Measurements from ENCODE around the gene RBMS1. TPM values are rescaled to one million over a fixed set of nuclear protein-coding genes. Genes with fewer than 3 reads are reported as not detected.

Gene RBMS1
- polyA plus RNA-seq, 4 donors: 138 to 147 (median 146) TPM

DNA sequence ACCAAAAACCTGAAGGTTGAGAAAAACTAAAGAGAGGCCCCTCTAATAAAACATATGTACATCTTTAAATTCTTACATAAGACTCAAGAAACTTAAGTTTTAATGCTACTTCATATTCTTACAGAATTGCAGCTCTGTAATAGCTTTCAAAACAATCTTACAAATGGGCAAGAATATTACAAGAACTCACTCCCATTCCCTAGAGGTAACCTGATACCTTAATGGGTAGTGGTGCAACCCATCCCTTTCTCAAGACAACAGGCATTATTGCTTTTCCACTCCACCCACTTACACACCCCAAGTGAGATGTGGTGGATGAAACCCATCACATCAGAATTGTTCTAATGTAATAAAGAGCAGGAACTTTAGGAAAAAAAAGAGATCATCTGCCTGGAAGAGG lies 103.7 kb downstream of the RBMS1 start:
- DNase-seq (ENCODE audit: low read depth in 4 of 4, low spot score in 3 of 4): no peak

DNA sequence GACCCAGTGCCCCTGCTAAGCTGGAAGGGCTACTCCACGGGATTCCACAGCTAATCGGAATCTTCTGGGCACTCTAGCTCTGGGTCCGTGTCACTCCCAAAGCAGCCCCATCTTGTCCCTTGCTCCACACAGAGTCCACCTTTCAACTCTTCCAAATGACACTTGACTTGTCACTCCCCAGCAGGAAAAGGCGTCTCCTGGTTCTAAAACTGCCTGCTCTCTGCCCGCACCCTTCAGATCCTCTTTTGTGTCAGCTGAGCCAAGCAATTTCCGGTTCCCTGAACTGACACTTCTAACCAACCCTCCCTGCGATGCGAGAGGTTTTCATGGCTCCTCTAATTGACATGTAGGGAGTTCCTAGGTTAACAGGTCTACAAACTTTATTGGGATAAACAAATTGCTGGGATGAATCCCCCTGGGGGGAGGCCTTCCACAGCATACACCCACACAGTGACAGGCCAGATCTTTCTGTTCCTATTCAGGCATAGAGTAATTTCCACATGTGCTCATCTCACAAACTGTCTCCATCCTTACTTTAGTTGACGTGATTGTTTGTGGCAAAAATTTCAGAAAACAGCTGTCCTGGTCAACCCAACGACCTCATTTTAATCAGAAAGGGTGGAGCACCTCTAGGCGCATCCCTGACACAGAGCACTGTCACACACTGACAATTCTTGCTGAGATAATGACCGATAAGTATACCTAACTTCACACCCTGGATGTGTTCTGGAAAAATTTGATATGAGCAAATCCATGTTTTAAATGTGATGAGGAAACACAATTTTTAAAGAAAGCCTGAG lies 104.9 kb downstream of the RBMS1 start:
- no peak for DNase-seq (ENCODE audit: low read depth in 4 of 4, low spot score in 3 of 4)

DNA sequence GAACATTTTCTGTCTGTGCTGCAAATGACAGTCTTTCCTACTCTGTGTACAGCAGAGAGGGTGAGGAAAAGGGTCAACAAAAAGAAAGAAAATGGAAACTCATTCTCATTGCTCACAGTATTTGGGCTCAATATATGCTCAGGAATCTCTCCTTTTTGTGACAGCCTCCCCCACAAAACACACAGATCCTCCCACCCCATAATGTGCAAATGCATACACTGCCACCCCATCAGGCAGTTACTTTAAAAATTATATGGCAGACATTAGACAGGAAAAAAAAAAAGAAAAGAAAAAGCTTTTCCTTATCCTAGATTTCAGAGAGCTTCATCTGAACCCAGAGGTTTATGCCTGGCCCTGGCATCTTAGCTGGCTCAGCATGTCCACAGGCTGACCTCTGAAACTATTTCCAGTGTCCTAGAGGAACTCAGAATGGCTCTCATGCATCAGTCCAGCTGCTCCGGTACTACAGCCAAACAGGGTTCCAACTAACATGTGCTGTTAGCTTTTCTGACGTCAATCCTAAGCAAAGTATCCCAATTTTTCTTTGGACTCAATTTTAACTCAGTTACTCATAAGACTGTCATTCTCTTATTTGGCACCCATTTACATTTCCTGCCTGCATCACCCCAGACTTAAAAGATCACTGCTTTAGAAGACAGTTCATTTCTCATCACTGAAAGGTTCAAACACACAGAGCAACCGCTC lies 105.9 kb downstream of the RBMS1 start:
- DNase-seq (ENCODE audit: low read depth in 4 of 4, low spot score in 3 of 4): no peak

DNA sequence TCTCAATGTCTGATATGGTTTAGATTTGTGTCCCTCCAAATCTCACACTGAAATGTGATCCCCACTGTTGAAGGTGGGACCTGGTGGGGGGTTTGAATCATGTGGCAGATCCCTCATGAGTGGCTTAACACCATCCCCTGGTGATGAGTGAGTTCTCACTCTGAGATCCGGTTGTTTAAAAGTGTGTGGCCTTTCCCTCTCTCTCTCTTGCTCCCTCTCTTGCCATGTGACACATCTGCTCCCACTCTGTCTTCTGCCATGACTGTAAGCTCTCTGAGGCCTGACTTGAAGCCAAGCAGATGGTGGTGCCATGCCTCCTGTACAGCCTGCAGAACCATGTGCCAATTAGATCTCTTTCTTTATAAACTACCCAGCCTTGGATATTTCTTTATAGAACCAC lies 108.8 kb downstream of the RBMS1 start:
- no peak for DNase-seq (ENCODE audit: low read depth in 4 of 4, low spot score in 3 of 4)

DNA sequence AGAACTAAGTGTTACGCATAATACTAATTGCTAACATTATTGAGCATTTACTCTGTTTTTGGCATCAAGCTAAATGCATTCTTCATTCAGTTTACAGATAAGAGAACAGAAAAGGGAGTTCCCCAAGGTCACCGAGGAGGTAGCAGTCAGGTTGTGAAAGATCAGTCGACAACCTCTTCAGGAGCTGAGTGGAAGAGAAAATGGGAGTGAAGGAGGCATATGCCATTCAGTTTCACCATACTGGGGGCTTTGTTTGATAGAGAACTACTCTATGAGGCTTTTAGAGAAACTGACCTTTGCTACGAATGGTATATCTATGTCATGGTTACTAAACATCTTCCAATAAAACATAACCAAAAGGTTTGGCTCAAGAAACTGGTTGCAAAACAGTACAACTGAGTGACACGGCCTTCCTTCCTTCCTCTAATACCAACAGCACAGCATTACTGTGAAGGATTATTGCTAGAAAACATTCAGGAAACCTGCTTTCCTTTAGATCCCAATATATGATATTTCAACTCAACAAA lies 112.1 kb downstream of the RBMS1 start:
- no peak for DNase-seq (ENCODE audit: low read depth in 4 of 4, low spot score in 3 of 4)

DNA sequence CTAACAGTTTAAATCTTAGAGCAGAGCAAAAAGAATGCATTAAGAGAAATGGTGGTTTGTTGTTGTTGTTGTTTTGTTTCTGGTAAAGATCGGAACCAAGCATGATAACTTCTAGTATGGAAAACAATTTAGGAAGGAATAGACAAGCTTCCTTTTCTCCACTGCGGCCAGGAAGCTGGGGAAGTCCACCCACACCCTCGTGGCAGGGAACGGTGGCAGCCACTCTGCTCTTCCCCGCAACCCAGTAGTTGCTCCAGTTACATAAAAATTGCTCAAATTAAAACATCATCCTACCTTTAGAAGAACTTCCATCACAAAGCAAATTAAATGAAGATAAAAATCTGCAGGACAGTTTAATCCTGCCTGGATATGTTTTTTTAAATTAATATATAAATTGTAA lies 113.0 kb downstream of the RBMS1 start:
- no peak for DNase-seq (ENCODE audit: low read depth in 4 of 4, low spot score in 3 of 4)

DNA sequence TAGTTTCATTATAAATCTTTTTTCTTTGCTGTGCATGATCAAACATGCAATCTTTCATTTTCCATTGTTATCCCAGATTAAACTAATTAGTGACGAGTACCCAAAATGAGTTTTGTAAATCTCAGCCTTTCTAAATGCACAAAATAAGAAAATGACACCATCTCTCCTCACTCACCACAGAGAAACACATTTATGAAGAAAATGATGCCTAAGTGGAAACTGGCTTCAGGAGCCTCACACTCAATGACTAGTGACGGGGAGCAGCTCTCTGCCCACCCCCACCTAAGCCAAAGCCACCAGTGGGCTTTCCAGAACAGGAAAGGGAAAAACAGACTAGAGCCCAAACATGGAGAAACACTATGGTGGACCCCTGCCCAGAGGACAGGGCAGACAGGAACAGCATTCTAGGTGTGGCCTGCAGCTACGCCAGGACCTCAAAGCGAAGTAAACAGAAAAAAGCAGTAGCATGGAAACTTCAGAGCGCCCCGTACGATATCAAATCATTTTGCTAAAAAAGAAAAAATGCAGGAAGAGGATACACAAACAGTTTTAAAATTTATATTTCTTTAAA lies 113.5 kb downstream of the RBMS1 start:
- no peak for DNase-seq (ENCODE audit: low read depth in 4 of 4, low spot score in 3 of 4)

DNA sequence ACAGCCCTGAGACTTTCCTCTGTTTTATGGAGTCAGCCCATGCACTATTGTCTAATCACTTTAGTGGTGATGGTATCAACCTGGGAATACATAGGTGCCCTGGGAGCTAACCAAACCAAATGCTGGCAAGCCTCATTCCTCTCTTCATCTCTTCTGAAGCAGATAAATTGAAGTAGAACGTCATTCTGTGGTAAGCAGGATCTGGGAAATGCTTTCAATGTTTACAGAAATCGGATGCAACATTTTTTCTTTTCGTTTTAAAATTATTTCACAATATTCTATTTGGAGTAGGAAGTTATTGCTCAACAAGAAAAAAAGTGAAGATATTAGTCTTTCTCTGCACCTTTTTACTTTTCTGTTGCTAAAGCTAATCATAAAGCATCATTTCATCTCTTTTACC lies 114.2 kb downstream of the RBMS1 start:
- DNase-seq (ENCODE audit: low read depth in 4 of 4, low spot score in 3 of 4): no peak

DNA sequence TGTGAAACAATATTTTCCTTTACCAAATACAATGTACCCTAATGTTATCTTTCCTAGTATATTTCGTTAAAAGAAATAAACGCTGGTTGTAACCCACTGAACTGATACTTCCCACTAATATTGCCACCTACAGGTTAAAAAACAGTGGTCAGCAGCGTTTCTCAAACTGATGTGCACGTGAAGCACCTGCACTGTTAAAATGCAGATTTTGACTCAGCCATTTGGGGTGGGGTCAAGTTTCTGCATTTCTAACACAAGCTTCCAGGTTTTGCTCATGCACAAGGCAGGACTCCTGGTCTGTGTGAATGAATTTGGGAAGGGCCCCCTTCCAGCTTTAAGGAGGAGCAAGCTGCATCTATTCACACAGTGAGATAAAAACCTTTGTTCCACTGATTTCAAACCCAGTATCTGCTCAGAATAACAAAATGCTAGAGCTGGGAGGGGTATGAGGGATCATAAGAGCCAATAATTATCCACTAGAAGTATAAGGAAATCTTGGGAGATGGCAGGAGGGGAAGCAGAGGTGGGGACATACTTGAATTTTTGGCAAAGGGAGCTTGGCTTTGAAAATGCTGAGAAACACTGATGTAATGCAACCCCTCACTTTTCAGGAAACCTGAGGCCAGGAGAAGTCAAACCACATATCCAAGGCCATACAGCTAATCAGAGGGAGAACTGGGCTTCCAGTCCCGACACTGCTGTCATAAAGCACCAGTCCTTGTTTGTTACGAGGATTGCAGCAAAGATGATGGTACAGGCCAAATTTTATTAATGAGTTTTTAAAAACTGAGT lies 116.2 kb downstream of the RBMS1 start:
- DNase-seq (ENCODE audit: low read depth in 4 of 4, low spot score in 3 of 4): no peak

DNA sequence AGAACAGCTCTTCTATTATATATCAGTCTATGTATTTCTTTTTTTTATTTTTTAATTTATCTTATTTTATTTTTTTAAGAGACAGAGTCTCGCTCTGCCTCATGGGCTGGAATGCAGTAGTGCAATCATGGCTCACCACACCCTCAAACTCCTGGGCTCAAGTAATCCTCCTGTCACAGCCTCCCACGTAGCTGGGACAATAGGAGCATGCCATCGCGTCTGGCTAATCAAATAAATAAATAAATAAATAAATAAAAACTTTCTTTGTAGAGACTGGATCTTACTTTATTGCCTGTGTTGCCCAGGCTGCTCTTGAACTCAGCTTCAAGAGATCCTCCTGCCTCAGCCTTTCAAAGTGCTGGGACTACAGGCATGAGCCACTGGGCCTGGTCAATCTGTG lies 117.0 kb downstream of the RBMS1 start:
- DNase-seq (ENCODE audit: low read depth in 4 of 4, low spot score in 3 of 4): no peak

DNA sequence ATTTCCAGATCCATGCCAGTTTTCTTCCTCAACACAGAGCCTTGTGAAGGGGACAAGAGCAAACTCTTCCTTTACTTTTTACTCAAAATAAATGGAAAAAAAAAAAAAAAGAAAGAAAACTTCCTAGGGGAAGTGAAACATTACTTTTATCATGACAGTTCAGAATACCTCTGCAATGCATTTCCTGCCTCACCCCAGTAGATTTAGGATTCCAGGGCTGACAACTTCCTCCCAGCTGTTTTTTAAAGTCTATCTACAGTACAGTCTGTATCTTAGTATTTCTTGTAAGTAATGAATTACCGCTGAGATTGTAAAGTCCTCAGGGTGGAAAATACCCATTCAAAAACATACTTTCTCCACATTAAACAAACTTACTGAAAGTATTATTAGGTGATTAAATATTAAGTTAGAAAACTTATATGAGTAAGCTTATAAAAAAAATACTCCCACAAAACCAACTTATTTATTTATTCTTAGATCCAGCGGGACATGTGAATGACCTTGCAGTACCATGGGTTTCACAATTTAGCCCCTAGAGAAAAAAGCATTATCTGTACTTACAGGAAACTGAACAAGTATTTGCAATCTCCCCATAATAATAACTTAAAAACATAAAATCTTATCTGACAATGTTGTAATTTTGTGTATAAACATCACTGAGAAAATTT lies 117.7 kb downstream of the RBMS1 start:
- no peak for DNase-seq (ENCODE audit: low read depth in 4 of 4, low spot score in 3 of 4)

DNA sequence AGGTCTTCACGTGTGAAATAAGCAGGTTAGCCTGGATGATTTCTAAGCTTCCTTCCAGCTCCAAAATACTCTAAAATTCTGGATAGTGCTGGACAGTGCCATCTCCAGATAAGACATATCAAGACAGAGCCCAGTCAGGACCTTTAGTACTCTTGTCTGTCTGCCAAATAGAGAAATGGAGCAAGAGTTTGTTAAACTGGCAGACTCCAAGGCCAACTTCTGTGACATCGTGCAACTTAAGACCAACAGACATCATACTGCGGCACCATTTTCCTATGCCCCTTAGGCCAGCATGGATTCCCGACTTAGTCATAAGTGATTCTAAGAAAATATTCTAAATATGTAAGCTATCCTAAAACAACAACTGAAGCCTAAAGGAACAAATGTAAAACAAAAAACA lies 118.6 kb downstream of the RBMS1 start:
- no peak for DNase-seq (ENCODE audit: low read depth in 4 of 4, low spot score in 3 of 4)

DNA sequence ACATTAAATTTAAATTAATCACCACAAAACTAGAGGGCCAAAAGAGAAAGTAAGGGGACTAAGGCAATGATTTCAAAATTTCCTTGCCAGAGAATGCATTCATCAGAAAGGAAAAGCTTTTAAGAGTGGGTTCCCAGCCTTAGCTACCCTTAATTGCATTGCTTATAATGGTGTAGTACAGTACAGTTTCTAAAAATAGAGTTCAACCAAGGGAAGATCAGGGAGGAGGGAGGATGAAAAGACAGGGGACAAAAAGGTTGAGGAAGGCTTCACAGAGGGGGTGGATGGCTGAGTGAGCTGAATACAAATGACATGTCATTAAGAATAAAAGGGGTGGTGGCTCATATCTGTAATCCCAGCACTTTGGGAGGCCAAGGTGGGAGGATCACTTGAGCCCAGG lies 119.9 kb downstream of the RBMS1 start:
- no peak for DNase-seq (ENCODE audit: low read depth in 4 of 4, low spot score in 3 of 4)

DNA sequence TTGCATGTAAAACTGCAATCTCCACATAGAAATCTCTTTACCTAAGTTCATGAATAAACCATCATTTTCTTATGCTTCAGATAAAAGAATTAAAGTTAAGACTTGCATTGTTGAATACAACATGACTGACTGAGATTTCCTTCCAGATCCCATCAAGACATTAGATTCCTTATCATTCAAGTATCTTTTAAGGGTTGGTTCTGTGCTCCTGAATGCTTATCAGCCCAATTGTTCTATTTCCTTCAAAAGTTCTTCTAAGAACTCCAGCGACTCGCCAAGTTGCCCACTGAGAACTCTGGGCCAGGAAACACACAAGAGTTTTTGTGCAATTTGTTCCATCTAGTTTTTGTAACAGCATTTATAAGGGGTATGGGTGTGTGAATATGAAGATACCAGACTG lies 120.3 kb downstream of the RBMS1 start:
- no peak for DNase-seq (ENCODE audit: low read depth in 4 of 4, low spot score in 3 of 4)

DNA sequence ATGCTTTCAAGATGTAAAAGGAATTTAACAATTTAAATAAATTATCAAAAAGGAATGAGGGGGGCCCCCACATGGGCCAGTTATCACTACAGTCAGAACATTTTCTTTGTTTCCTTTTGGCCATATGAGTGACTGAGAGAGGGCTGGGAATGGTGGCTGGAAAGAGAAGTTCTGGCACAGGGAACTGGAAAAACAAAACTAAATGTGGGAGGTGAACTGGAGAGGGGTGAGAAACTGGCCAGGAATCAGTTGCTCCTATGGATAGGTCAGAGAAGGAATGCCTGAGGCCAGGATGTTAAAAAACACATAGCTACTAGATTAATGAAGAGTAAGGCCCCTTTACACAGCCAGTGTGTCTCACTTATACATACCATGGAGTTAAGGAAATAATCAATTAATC lies 121.0 kb downstream of the RBMS1 start:
- DNase-seq (ENCODE audit: low read depth in 4 of 4, low spot score in 3 of 4): no peak

DNA sequence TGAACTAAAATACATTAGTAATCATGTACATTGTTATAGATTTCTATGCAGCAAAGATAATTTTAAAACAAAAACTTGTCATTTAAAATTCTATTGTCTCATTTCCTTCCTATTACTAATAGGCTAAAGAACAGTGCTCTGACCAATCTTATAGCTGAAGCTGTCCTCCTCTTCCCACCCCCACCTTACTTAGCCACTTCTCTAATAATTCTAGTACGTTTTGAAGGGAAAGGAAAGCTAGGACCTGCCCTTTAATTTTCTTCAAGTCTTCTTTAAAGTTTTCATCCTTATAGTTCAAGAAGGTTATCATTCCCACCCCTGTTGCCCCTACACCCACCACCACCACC lies 121.6 kb downstream of the RBMS1 start:
- DNase-seq (ENCODE audit: low read depth in 4 of 4, low spot score in 3 of 4): no peak

DNA sequence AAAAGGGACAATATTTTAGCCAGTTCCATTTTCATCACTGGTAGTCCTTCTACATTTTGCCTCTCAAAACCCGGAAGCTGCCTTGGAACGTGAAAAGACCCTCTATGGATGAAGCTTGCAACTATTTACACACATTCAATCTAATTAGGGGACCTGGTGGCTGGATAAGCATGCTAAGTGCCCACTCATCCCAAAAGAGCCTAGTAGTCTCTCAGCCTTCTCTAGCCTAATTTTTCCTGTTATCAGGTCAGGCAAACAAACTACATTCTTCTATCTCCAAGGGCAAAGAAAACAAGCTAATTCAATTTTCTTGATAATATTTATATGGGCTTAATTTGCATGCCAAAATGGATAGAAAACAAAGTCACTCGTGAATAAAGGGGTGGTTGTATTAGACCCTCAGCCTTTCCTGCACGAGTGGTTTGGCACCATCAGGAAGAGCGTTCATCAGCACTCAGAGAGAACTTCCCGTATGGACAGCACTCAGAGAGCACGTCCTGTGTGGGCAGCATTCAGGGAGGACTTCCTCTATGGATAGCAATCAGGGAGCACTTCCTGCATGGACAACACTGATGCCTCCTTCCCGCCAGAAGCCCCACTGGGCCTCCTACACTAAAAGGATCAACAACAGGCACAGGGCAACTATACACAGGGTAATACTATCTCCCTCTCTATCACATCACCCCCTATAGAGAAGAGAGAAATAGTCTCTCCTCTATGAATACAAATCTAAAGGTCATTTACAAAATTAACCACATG lies 122.2 kb downstream of the RBMS1 start:
- no peak for DNase-seq (ENCODE audit: low read depth in 4 of 4, low spot score in 3 of 4)

DNA sequence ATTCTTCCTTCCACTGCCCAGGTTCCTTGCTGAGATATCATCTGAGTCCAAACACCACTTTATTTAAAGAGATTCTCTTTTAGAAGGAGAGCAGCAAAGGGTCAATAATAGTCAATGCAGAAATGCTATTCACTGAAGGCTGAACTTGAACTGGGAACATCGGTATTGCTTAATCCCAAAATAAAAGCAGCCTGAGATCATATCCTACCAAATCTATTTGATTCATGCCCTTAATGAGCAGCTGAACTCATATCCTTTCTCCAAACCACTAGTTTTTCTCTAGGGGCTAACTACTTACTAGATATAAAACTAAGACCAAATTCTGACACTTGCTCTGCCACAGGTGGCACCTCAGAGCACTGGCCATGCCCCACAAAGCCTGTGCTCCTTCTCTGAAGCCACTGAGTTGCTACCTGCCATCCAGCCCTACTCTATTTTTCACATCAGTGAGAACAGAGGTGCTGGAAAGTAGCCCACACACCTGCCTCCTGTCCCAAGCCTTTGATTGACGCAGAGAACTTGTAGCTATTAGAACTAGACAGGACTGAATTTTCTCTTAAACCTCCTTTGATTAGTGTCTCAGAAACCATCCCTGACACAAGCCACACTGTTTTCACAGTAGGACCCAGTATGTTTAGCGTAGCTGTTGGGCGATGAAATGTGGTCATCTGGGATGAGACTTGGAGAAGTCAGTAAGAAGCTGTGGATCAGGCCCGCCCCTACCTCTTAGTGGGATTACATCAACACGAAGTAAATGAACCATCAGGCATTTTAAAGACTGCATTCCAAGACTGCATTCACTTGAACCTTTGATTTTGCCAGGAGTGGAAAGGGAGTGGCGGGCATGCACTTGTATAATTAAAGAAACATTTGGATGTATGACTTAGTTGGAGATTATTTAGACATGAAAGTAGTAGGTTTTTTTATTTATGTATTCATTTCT lies 124.3 kb downstream of the RBMS1 start:
- no peak for DNase-seq (ENCODE audit: low read depth in 4 of 4, low spot score in 3 of 4)

DNA sequence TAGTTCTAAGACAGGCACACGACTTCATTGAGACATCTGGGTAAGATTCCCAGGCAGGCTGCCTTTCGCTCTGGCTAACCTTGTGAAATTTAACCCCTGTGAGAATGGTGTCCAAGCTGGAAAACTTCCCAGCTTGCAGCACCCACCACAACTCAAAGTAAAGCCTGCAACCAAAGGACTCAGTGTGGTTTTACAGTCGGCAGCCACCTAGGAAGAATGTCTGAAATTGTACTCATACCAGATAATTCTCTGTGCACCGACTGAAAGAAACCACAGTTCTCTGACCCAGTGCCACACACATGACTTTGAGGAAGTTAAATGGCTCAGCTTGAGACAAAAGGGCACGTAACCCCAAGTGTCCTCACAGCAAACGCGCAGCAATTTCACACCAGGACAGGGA lies 125.7 kb downstream of the RBMS1 start:
- DNase-seq (ENCODE audit: low read depth in 4 of 4, low spot score in 3 of 4): no peak
